Stomach (tissue), 4 donors: ENCODE results near the gene DLX2.

ENCODE experiments used
- CTCF ChIP-seq, 7 experiments: fragments of 450-650 bp in 4 of 7; fragments of 200-600 bp in 3 of 7; sonication (generic) in 3 of 7; IDR thresholded peaks; one replicate each; pipeline ENCODE4 v1.5.1; 2016 to 2019; ENCODE audit warnings: antibody characterized with exemption in 7 of 7, control low read depth in 2 of 7, mild to moderate bottlenecking in 1 of 7
- EP300 ChIP-seq: sonication (generic); formaldehyde crosslinking; IDR thresholded peaks from one replicate; pipeline ENCODE4 v1.6.1; 2017; ENCODE audit warnings: antibody characterized with exemption

- TF ChIP-seq CTCF (IDR thresholded peaks at IDR 0.05): no peak
- TF ChIP-seq EP300: no peak
Measured at GRCh38 chr2:172131713-172132555, 29.2 kb upstream of the DLX2 start.
